Erythroblast (primary cell): Measurements from ENCODE around the gene MAP2.

ENCODE experiments used
- GATA1 ChIP-seq: IDR thresholded peaks from 2 replicates; pipeline ENCODE4 v1.6.1; 2011; ENCODE audit warnings: low read depth, mild to moderate bottlenecking, control low read depth, low read length, moderate library complexity
- POLR2A ChIP-seq: IDR thresholded peaks from 2 replicates; pipeline ENCODE4 v1.6.1; 2011; ENCODE audit warnings: mild to moderate bottlenecking, low read length

DNA sequence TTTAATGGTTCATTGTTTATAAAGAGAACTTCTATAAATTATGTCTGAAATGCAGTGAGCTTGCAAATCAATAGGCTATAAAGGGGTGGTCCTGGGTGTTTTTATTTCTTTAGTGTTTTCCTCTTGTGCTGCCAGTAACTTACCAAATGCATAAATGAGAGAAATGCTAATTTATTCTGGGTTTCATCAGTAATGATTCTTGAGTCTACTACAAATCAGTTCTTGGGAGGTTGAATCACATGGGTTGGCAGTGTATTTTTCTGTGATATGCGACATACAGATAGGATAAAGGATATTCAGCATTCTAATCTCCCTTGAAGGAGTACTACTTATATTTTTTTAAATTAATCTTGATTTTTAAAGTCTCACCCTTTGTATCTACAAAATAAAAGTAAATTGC lies 177.7 kb downstream of the MAP2 start:
- TF ChIP-seq POLR2A = no peak
- no peak for TF ChIP-seq GATA1
